Hematopoietic multipotent progenitor cell treated with erythropoietin and hydrocortisone succinate and interleukin-3 and kit ligand, for 17 days (in vitro differentiated cells): ENCODE measurements around the gene IRGQ.
"Not testable (repeated sequence)": the region's sequence is repeated elsewhere in the genome, so short reads cannot be mapped to it uniquely, and the experiment has no call there.

Source experiments
- DNase-seq: peaks from one replicate; pipeline ENCODE4 v3.0.0-alpha.2; 2015; ENCODE audit warnings: low spot score

Gene IRGQ

DNA sequence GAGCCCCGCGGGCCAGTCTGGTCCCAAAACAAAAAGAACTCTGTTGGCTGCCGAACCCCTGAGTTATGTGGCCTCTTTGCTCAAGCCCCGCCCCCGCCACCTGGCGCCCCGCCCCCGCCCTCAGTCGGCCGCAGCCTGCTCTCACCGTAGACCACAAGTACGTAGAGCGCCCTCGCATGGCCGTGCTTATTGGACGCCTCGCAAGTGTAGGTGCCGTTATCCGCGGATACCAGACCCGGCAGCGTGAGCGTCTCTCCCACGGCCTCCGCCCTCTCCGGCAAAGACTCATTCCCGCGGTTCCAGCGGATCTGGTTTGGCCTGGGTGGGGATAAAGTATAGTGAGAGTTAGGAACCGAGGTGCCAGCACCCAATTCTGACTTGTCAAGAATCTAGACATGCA, 29.0 kb upstream of the IRGQ start:
- DNase-seq = peak; percentile 89

GRCh38 chr19:43623889-43624670, 28.1 kb upstream of the IRGQ start:
- no peak for DNase-seq

DNA sequence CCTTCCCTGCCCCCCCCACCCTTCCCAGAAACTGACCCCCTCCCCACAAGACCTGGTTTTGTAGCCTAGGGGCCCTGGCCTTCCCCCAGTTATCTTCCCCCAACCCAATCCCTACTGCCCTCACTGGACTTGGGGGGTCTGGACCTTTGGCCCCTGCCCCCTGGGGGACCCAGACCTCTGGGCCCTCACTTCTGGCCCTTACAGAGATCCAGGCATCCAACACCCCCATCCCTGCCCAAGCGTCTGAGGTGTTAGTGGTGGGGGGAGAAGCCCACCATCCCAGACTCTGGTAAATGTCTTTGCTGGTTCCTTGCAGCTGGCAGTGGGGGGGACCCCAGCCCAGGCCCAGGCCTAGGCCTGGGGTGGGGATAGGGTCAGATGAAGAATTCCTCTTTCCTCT, 27.0 kb upstream of the IRGQ start:
- DNase-seq = no peak

DNA sequence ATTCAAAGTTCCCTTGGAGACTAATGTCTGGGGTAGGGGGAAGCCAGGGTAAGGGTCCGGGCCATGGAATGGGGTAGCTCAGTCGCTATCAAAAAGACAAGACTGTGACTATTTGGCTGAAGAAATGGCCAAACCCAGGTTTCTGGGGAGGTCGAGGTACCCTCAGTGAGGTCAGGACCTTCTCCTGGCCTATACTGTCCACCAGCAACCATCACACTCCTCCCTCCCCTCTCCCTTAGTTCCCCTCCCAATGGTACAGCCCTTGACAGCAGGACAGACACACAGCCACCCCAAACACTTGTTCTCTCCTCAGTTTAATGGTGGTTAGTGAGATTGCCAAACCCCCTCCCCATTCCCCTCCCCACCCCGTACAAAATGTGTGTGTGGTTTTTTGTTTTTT, 26.1 kb upstream of the IRGQ start:
- DNase-seq = no peak

DNA sequence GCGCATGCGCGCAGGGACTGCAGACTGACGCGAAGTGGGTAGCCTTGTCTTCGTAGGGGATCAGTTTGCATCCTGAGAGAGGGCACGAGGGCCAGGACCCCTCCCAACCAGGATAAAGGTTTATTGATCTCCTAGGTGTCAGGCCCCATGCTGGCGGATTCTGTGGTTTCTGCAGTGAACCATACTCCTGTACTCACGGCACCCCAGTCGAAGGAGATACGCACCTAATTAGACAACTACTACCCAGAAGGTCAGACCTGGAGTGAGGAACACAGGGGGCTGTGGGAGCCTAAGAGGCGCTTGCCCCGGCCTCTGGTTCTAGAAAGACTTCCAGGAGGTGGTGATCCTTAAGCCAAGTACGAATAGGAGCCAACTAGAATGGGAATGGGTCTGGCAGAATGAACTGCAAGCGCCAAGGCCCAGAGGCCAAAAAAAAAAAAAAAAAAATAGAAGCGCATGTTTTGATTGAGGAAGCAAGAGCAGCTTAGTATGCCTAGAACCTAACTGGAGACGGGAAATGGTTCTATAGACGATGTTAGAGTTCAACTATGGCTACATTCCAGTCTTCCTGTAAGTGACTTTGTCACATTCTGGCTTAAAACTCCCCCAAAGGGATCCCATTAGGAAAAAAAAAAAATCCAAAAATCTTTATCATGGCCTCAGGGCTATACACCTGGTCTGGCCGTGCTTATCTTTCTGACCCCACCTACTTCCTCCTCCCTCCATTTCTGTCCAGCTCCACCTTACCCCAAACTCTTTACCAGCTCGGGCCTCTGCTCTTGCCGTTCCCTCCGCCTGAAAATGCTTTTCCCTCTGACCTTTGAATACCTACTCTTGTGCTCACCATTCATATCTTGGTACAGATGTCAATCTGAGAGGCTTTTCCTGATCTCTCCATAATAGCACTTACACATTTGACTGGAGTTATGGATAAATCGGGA, 24.4 kb upstream of the IRGQ start:
- DNase-seq = no peak

DNA sequence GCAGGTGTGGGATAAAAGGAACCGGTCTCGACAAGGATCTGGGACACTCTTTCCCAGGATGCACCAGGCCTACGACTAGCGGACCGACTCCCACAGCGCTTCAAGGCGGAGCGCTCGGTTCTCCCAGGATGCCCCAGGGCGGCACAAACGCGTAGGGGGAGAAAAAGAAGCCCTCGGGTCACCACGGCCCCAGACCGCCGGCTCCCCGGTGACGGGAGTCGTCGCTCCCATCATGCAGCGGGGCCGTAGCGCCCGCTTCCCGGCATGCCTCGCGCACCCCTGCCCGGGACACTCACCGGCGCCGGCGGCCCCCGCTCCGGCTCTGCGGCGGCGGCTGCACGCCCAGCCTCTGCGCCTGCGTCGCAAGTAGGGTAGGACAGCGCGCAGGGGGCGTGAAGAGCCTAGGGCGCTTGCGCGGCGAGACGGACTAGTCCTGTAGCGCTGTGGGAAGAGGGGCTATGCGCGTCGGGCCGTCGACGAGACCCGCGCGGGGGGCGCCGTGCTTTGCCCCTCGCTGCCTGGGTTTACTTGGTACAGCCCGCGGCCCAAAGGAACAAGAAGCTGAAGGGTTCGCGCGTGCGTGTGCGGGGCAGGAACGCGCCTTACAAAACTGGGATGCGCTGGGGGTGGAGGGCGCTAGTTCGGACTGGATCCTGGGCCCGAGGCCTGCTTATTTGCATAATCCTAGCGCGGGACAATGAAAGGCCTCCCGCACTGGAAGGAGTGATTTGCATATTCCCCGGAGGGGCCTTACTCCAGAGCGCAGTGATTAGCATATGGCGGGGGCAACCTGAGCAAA, 23.5 kb upstream of the IRGQ start, which contains the start of gene ZNF428:
Gene ZNF428, minus strand, starts transcription at position 368 of the 799 bp plus-strand sequence. CDS start 5,325 bp downstream, outside the sequence.
- peak; percentile 85 for DNase-seq

GRCh38 chr19:43618921-43619261, 23.0 kb upstream of the IRGQ start:
- no peak for DNase-seq

DNA sequence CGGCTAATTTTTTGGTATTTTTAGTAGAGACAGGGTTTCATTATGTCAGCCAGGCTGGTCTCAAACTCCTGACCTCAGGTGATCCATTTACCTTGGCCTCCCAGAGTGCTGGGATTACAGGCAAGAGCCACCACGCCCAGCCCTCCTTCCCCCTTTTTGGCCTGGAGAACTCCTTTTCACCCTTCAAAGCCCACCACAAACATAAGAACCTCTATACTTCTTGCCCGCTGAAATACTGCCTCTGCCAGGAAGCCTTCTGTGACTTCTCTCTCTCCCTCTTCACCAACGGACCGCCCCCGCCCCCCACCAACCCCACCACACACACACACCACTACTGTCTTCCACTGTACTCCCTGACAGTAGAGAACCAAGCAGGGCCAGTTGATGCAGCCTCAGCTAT, 21.0 kb upstream of the IRGQ start:
- no peak for DNase-seq

DNA sequence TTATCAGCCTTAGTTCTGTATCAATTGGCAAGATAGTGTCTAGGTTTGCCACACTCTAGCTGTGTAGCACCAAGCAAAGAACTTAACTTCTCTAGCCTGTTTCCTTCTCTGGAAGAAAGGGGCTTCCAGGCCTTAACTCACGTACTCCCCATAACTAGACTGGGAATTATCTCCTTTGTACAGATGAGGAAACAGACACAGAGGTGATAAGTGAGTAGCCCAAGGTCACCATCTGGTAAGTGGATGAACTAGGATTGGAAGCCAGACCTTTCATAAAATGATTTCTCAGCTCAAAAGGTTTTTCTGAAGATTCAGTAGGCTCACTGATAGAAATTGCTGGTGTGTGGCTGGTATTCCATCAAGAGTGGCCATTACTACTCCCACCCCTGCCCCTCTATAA, 20.4 kb upstream of the IRGQ start:
- no peak for DNase-seq

DNA sequence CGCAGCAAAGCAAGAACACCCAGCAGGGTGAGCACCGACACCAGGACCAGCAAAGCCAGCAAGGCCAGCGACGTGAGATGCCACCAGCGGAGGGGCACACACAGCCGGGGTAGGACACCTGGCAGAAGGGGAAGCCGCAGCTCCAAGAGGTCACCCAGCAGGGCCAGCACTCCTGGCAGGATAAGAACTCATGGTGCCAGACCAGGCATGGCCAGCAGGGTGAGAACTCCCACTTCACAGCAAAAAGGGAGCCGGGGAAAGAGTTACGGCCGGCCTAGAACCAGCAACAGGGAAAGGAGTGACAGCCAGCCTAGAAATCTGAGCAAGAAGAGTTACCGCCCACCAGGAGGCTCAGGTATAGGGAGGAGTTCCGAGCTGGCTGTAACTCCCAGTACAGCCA, 16.4 kb upstream of the IRGQ start:
- no peak for DNase-seq

- no peak for DNase-seq
These were observed 15.9 kb upstream of the IRGQ start, which contains the start of gene SRRM5 for GRCh38 chr19:43611788-43612187. SRRM5 (plus strand) TSS chr19:43612088; CDS start chr19:43612122, 34 bp downstream.

DNA sequence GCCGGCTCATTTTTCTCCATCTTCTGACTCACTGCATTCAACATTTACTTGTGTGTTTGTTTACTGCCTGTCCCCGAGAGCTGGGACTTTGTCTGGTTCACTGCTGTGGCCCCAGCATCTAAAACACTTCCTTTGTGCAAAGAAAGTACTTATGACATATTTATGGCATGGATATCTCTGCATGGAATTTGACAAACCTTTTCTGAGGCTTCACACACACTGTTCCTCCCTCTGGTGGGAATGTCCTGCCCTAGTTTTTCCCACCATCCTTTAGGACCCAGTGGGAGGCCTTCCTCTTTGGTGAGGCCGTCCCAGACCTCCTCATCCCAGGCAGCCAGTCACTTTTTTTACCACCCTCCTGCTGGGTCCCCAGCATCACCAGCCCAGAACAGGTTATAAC, 14.6 kb upstream of the IRGQ start:
- no peak for DNase-seq

DNA sequence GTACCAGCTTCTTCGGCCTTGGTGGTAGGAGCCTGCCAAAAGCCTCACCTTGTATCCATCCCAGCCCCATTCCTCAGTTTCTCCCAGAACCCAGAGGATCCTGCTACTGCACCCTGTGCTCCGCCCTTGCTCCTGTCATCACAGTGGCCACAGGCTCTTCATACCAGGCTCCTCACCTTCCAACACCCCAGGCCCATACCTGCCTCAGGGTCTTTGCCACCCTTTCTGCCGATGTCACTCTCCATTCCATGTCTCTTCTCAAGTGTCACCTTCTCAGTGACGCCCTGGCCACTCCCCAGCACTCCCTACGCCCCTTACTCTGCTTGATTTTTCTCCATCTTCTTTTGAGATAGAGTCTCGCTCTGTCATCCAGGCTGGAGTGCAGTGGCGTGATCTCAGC, 13.9 kb upstream of the IRGQ start:
- no peak for DNase-seq

DNA sequence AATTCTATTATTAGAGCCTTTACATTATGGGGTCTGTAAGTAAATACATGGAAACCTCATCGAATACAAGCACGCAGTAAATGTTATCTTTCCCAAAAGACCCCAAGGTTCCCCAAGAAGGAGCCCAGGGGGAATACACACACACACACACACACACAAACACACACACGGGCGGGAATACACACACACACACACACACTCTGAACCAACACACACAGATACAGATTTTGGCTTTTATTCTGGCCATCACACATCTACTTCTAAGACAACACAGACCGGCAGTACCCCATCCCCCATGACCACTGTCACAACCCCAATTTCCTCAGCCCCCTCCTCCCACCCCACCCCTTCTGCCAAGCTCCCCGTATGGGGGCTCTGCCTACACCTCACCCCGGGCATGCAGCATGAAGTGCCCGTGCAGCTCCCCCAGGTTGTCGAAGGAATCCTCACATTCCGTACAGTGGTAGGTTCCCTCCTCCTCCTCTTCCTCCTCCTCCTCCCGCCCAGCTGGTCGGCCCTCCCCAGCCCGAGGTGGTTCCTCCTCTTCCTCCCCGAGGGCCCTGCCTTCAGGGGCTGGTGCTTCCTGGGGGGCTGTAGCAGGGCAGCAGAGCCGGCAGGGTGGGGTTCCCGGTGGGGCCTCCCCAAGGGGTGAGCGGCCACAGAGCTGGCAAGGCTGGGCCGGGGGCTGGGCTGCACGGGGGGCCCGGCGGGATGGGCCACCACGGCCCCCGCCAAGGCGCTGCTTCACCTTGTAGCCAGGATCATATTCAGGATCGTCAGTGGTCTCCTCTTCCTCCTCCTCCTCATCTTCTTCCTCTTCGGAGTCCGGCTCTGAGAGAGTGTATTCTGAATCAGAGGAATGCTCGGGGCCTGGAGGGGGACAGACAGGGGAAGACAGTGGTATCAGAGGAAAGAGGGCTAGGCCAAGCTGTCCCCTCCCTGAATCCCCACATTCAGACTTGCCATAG, 11.6 kb upstream of the IRGQ start:
- no peak for DNase-seq

GRCh38 chr19:43606569-43607229, 10.8 kb upstream of the IRGQ start:
- no peak for DNase-seq

DNA sequence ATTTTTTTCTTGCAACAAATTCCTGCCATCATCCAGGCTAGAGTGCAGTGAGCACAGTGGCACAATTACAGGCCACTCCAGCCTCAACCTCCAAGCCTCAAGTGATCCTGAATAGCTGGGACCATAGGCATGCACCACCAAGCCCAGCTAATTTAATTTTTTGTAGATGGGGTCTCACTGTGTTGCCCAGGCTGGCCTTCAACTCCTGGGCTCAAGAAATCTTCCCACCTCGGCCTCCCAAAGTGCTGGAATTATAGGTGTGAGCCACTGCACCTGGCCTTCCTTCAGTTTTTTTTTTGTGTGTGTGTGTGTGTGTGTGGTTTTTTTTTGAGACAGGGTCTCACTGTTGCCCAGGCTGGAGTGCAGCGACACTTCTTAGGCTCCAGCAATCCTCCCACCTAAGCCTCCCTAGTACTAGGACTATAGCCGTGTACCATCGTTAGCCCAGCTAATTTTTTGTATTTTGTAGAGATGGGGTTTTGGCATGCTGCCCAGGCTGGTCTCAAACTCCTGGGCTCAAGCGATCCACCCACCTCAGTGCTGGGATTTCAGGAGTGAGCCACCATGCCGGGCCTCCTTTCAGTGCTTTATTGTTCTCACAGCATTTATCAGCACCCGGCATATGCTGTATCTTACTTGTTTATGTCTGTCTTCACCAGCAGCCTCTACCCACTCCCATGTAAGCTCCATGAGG, 10.1 kb upstream of the IRGQ start:
- no peak for DNase-seq

GRCh38 chr19:43600326-43600725, 4.4 kb upstream of the IRGQ start:
- DNase-seq = not testable (repeated sequence)

DNA sequence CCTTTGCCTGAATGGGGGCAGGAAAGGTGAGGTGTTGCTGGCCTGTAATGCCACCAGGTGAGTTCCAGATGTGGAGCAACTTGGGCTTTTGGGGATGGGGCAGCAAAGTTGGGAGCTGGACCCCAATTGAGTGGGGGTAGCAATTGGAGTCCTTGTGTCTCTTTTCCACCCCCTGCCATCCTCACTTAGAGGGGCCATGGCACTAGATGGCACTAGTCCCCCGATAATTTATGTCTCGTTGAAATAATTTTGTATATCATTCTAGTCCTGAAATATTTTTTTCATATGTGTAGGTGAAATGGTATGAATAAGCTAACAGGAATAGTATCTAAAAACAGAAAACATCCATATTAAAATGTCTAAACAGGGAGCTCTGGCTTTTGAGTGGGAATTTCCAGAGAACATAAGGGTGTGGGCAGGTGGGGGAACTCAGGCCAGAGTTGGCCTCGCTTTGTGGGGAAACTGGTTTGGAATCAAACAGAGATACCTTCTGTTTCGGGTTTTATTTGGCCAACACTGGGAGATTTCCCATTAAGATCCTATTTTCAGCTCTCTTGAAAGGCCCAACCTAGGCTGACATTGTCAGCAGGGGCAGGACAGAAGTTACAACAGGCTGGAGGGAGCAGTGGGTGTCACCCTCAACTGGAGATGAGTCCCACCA, 3.8 kb upstream of the IRGQ start:
- no peak for DNase-seq
